Neuronal stem cell (in vitro differentiated cells): ENCODE data around the gene HDAC4.

Source experiments
- DNase-seq: peaks from one replicate; pipeline ENCODE4 v3.0.0-alpha.2; 2013; ENCODE audit warnings: low spot score
- H2AFZ ChIP-seq: one replicate; pipeline ENCODE4 v1.6.1; 2013; ENCODE audit warnings: mild to moderate bottlenecking, low read length, inconsistent platforms
- H2AK5ac ChIP-seq: 2 replicates; pipeline ENCODE4 v1.6.1; 2013; ENCODE audit warnings: low read depth, mild to moderate bottlenecking, inconsistent platforms, low read length, moderate library complexity, mixed read lengths
- H2BK120ac ChIP-seq: 2 replicates; pipeline ENCODE4 v1.6.1; 2013; ENCODE audit warnings: low read depth, mild to moderate bottlenecking, inconsistent platforms, low read length, moderate library complexity, mixed read lengths
- H2BK12ac ChIP-seq: one replicate; pipeline ENCODE4 v1.6.1; 2013; ENCODE audit warnings: low read length, inconsistent platforms
- H2BK15ac ChIP-seq: 2 replicates; pipeline ENCODE4 v1.6.1; 2013; ENCODE audit warnings: mild to moderate bottlenecking, low read length, inconsistent platforms, mixed read lengths
- H2BK5ac ChIP-seq: one replicate; pipeline ENCODE4 v1.6.1; 2013; ENCODE audit warnings: inconsistent platforms, mild to moderate bottlenecking, low read length, moderate library complexity
- H3K14ac ChIP-seq: one replicate; pipeline ENCODE4 v1.6.1; 2013; ENCODE audit warnings: low read length, inconsistent platforms
- H3K18ac ChIP-seq: 2 replicates; pipeline ENCODE4 v1.6.1; 2013; ENCODE audit warnings: low read length, inconsistent platforms
- H3K23ac ChIP-seq: 2 replicates; pipeline ENCODE4 v1.6.1; 2013; ENCODE audit warnings: low read depth, mild to moderate bottlenecking, mixed read lengths, low read length, inconsistent platforms; ENCODE audit not compliant: poor library complexity
- H3K27ac ChIP-seq: replicated peaks from 3 replicates; pipeline ENCODE4 v1.5.1; 2013; ENCODE audit warnings: low read length, inconsistent platforms
- H3K27me3 ChIP-seq, 3 experiments: 2 replicates each; pipeline ENCODE4 v1.6.1; 2013; ENCODE audit warnings: low read length in 3 of 3, mild to moderate bottlenecking in 2 of 3, inconsistent platforms in 1 of 3, low read depth in 1 of 3, mixed read lengths in 1 of 3, moderate library complexity in 1 of 3; ENCODE audit not compliant: control insufficient read depth in 3 of 3, insufficient read depth in 3 of 3
- H3K36me3 ChIP-seq, 2 donors: replicated peaks in 1 of 2; 2 replicates each; pipeline ENCODE4 v1.6.1; 2013; ENCODE audit warnings: low read length in 2 of 2; ENCODE audit not compliant: control insufficient read depth in 2 of 2, insufficient read depth in 2 of 2
- H3K4ac ChIP-seq: 2 replicates; pipeline ENCODE4 v1.6.1; 2013; ENCODE audit warnings: inconsistent platforms, mild to moderate bottlenecking, low read length, moderate library complexity
- H3K4me1 ChIP-seq, 2 donors: 1 replicate in 1 of 2; 2 replicates in 1 of 2; pipeline ENCODE4 v1.6.1; 2013; ENCODE audit warnings: low read length in 2 of 2, low read depth in 1 of 2; ENCODE audit not compliant: control insufficient read depth in 2 of 2, insufficient read depth in 1 of 2
- H3K4me2 ChIP-seq: one replicate; pipeline ENCODE4 v1.6.1; 2013; ENCODE audit warnings: mild to moderate bottlenecking, low read length, inconsistent platforms; ENCODE audit not compliant: insufficient read depth, poor library complexity, severe bottlenecking
- H3K4me3 ChIP-seq, 2 donors: 2 replicates each; pipeline ENCODE4 v1.5.1; 2013; ENCODE audit warnings: low read length in 2 of 2, mild to moderate bottlenecking in 2 of 2, inconsistent platforms in 1 of 2, moderate library complexity in 1 of 2
- H3K79me1 ChIP-seq: one replicate; pipeline ENCODE4 v1.6.1; 2013; ENCODE audit warnings: low read depth, mild to moderate bottlenecking, inconsistent platforms, low read length, moderate library complexity
- H3K9ac ChIP-seq: one replicate; pipeline ENCODE4 v1.6.1; 2013; ENCODE audit warnings: mild to moderate bottlenecking, low read depth, low read length, inconsistent platforms; ENCODE audit not compliant: poor library complexity
- H3K9me3 ChIP-seq, 2 donors: replicated peaks in 1 of 2; 2 replicates each; pipeline versions ENCODE3 to v1.6.1; 2013; ENCODE audit warnings: low read length in 2 of 2, mild to moderate bottlenecking in 2 of 2, inconsistent platforms in 1 of 2, low read depth in 1 of 2, mixed read lengths in 1 of 2, moderate library complexity in 1 of 2; ENCODE audit not compliant: control insufficient read depth in 2 of 2, insufficient read depth in 1 of 2
- H4K8ac ChIP-seq: one replicate; pipeline ENCODE4 v1.6.1; 2013; ENCODE audit warnings: low read depth, mild to moderate bottlenecking, inconsistent platforms, low read length, moderate library complexity
- H4K91ac ChIP-seq: one replicate; pipeline ENCODE4 v1.6.1; 2013; ENCODE audit warnings: low read length, low read depth, mild to moderate bottlenecking, inconsistent platforms; ENCODE audit not compliant: poor library complexity
- WGBS, 2 donors: extraction: QIAGEN DNeasy Blood & Tissue Kit; methylation state at CpG; one replicate each; pipeline ENCODE4 v1.1.7; 2013; ENCODE audit warnings: missing lambda C conversion rate in 2 of 2, mixed read lengths in 1 of 2; ENCODE audit not compliant: insufficient read length in 2 of 2, insufficient replicate concordance in 1 of 2; ENCODE audit errors: extremely low coverage in 2 of 2; 5-methylcytosine and 5-hydroxymethylcytosine counted together

HDAC4 gene

GRCh38 chr2:239433777-239434403 lies 33.1 kb upstream of the HDAC4 start:
- no peak overlapping the region for H3K23ac ChIP-seq
- no peak for DNase-seq
- H3K4me1 ChIP-seq, result no peaks in the 10 kb centered on the region
- H2AK5ac ChIP-seq, result no peak overlapping the region
- H3K4ac ChIP-seq, result no peak overlapping the region
- peaks cover 0 to 11% (median 0%) of the 10 kb centered on the region in 3 experiments for H3K27me3 ChIP-seq
- no peak overlapping the region for H3K9ac ChIP-seq
- no CpG with 5 or more reads among the region's 4 CpGs for WGBS, 2 donors
- H2BK12ac ChIP-seq, result no peak overlapping the region
- H2AFZ ChIP-seq, result no peak overlapping the region
- no peaks in the 10 kb centered on the region for H3K79me1 ChIP-seq
- no peak overlapping the region for H2BK15ac ChIP-seq
- no peak overlapping the region for H2BK120ac ChIP-seq
- H4K91ac ChIP-seq, result no peak overlapping the region
- no peak overlapping the region for H4K8ac ChIP-seq
- H3K4me2 ChIP-seq, result no peak overlapping the region
- H3K4me3 ChIP-seq, result no peak overlapping the region
- H3K14ac ChIP-seq, result no peak overlapping the region
- no peaks in the 10 kb centered on the region for H3K36me3 ChIP-seq
- H3K27ac ChIP-seq, result no peak overlapping the region
- peaks cover 0 to 2% of the 10 kb centered on the region in 2 donors for H3K9me3 ChIP-seq
- no peak overlapping the region for H2BK5ac ChIP-seq
- no peak overlapping the region for H3K18ac ChIP-seq

- no peak overlapping the region for H3K18ac ChIP-seq
- H3K4me3 ChIP-seq, result no peak overlapping the region
- WGBS, 2 donors, result no CpG with 5 or more reads among the region's 1 CpG
- no peak overlapping the region for H2AFZ ChIP-seq
- H3K23ac ChIP-seq, result no peak overlapping the region
- no peak for DNase-seq
- H2BK15ac ChIP-seq, result no peak overlapping the region
- no peak overlapping the region for H2BK5ac ChIP-seq
- H3K9me3 ChIP-seq, result peaks cover 0 to 2% of the 10 kb centered on the region in 2 donors
- H2BK120ac ChIP-seq, result no peak overlapping the region
- no peak overlapping the region for H3K4me2 ChIP-seq
- H2BK12ac ChIP-seq, result no peak overlapping the region
- no peak overlapping the region for H2AK5ac ChIP-seq
- H3K14ac ChIP-seq, result no peak overlapping the region
- H3K27ac ChIP-seq, result no peak overlapping the region
- no peak overlapping the region for H4K91ac ChIP-seq
- H3K27me3 ChIP-seq, result peaks cover 0 to 8% (median 0%) of the 10 kb centered on the region in 3 experiments
- no peaks in the 10 kb centered on the region for H3K4me1 ChIP-seq
- no peaks in the 10 kb centered on the region for H3K36me3 ChIP-seq
- H3K79me1 ChIP-seq, result no peaks in the 10 kb centered on the region
- no peak overlapping the region for H4K8ac ChIP-seq
- H3K9ac ChIP-seq, result no peak overlapping the region
- no peak overlapping the region for H3K4ac ChIP-seq
These were observed 31.4 kb upstream of the HDAC4 start for GRCh38 chr2:239432174-239432573.

- Histone ChIP-seq H3K9me3 (peaks cover 0 to 2% of the 10 kb centered on the region in 2 donors), H3K4me1 (no peaks in the 10 kb centered on the region), H3K4me2 (no peak overlapping the region), H3K18ac (no peak overlapping the region), H3K14ac (no peak overlapping the region), H4K91ac (no peak overlapping the region), H2BK12ac (no peak overlapping the region), H3K9ac (no peak overlapping the region), H2BK5ac (no peak overlapping the region), H2BK120ac (no peak overlapping the region), H3K4ac (no peak overlapping the region), H2AK5ac (no peak overlapping the region), H3K36me3 (no peaks in the 10 kb centered on the region), H4K8ac (no peak overlapping the region), H2BK15ac (no peak overlapping the region), H3K79me1 (no peaks in the 10 kb centered on the region), H3K27ac (no peak overlapping the region), H3K4me3 (no peak overlapping the region), H3K27me3 (peaks cover 0 to 11% (median 0%) of the 10 kb centered on the region in 3 experiments), H2AFZ (no peak overlapping the region), H3K23ac (no peak overlapping the region)
- no peak for DNase-seq
- WGBS, 2 donors, result no CpG with 5 or more reads among the region's 5 CpGs
These were observed 30.7 kb upstream of the HDAC4 start for GRCh38 chr2:239431536-239431935.

- Histone ChIP-seq H2BK12ac (no peak overlapping the region), H3K4me2 (no peak overlapping the region), H3K79me1 (no peaks in the 10 kb centered on the region), H4K91ac (no peak overlapping the region), H2BK15ac (no peak overlapping the region), H2AK5ac (no peak overlapping the region), H3K27ac (no peak overlapping the region), H3K36me3 (no peaks in the 10 kb centered on the region), H3K14ac (no peak overlapping the region), H3K9ac (no peak overlapping the region), H2BK120ac (no peak overlapping the region), H3K9me3 (peaks cover 0 to 2% of the 10 kb centered on the region in 2 donors), H2BK5ac (no peak overlapping the region), H2AFZ (no peak overlapping the region), H3K4me3 (no peak overlapping the region), H3K4ac (no peak overlapping the region), H3K4me1 (peaks cover 0 to 2% of the 10 kb centered on the region in 2 donors), H3K18ac (no peak overlapping the region), H3K23ac (no peak overlapping the region), H3K27me3 (peaks cover 0 to 23% (median 0%) of the 10 kb centered on the region in 3 experiments), H4K8ac (no peak overlapping the region)
- WGBS, 2 donors, result no CpG with 5 or more reads among the region's 12 CpGs
- no peak for DNase-seq
These were observed 28.9 kb upstream of the HDAC4 start for GRCh38 chr2:239429473-239430350.
